ES-I3 (cell line): ENCODE results near the gene TMA7B.

Experiments
- H3K36me3 ChIP-seq: 2 replicates; pipeline ENCODE4 v1.6.1; 2013; ENCODE audit warnings: mild to moderate bottlenecking, low read length, control low read depth, moderate library complexity; ENCODE audit not compliant: insufficient read depth
- H3K4me1 ChIP-seq: 2 replicates; pipeline ENCODE4 v1.6.1; 2013; ENCODE audit warnings: mild to moderate bottlenecking, control low read depth, low read length; ENCODE audit not compliant: insufficient read depth
- H3K9ac ChIP-seq: 2 replicates; pipeline ENCODE4 v1.6.1; 2013; ENCODE audit warnings: low read depth, mild to moderate bottlenecking, low read length, moderate library complexity
- H3K9me3 ChIP-seq: 2 replicates; pipeline ENCODE4 v1.6.1; 2013; ENCODE audit warnings: mild to moderate bottlenecking, low read length, moderate library complexity; ENCODE audit not compliant: control insufficient read depth, insufficient read depth

Gene TMA7B

GRCh38 chr22:39953101-39953500 is 7.1 kb upstream of the TMA7B start:
- no peaks in the 10 kb centered on the region for H3K36me3 ChIP-seq
- H3K9ac ChIP-seq = no peak overlapping the region
- H3K4me1 ChIP-seq = no peaks in the 10 kb centered on the region
- no peaks in the 10 kb centered on the region for H3K9me3 ChIP-seq

GRCh38 chr22:39954584-39955055 is 5.6 kb upstream of the TMA7B start:
- H3K9me3 ChIP-seq = no peaks in the 10 kb centered on the region
- H3K9ac ChIP-seq = no peak overlapping the region
- H3K36me3 ChIP-seq = no peaks in the 10 kb centered on the region
- H3K4me1 ChIP-seq = peaks cover 5% of the 10 kb centered on the region; the same call in 1 of the 2 replicates

GRCh38 chr22:39955675-39956074 is 4.5 kb upstream of the TMA7B start:
- H3K9ac ChIP-seq = no peak overlapping the region
- no peaks in the 10 kb centered on the region for H3K36me3 ChIP-seq
- no peaks in the 10 kb centered on the region for H3K9me3 ChIP-seq
- peaks cover 10% of the 10 kb centered on the region for H3K4me1 ChIP-seq

- Histone ChIP-seq H3K4me1 (peaks cover 10% of the 10 kb centered on the region), H3K36me3 (no peaks in the 10 kb centered on the region), H3K9ac (no peak overlapping the region), H3K9me3 (no peaks in the 10 kb centered on the region)
Measured at GRCh38 chr22:39956932-39957664, 3.1 kb upstream of the TMA7B start.

- Histone ChIP-seq H3K36me3 (no peaks in the 10 kb centered on the region), H3K9ac (no peak overlapping the region), H3K9me3 (no peaks in the 10 kb centered on the region), H3K4me1 (peaks cover 10% of the 10 kb centered on the region)
Measured at GRCh38 chr22:39958009-39958711, 2.0 kb upstream of the TMA7B start.

- H3K9ac ChIP-seq = no peak overlapping the region
- peaks cover 10% of the 10 kb centered on the region for H3K4me1 ChIP-seq
Measured at GRCh38 chr22:39958949-39959639, 1.1 kb upstream of the TMA7B start.

GRCh38 chr22:39960791-39961746 is 872 bp downstream of the TMA7B start:
- Histone ChIP-seq H3K4me1 (peaks cover 10% of the 10 kb centered on the region), H3K9me3 (no peaks in the 10 kb centered on the region), H3K9ac (no peak overlapping the region), H3K36me3 (no peaks in the 10 kb centered on the region)

More at GRCh38 chr22:39958949-39959639, 1.1 kb upstream of the TMA7B start:
- H3K36me3 ChIP-seq = no peaks in the 10 kb centered on the region
- no peaks in the 10 kb centered on the region for H3K9me3 ChIP-seq

GRCh38 chr22:39962071-39962470 is 1.9 kb downstream of the TMA7B start:
- Histone ChIP-seq H3K36me3 (no peaks in the 10 kb centered on the region), H3K9ac (no peak overlapping the region), H3K9me3 (no peaks in the 10 kb centered on the region), H3K4me1 (peaks cover 10% of the 10 kb centered on the region)

GRCh38 chr22:39965748-39966147 is 5.6 kb downstream of the TMA7B start:
- no peaks in the 10 kb centered on the region for H3K36me3 ChIP-seq
- H3K9me3 ChIP-seq = no peaks in the 10 kb centered on the region
- H3K4me1 ChIP-seq = no peaks in the 10 kb centered on the region
- no peak overlapping the region for H3K9ac ChIP-seq

GRCh38 chr22:39966470-39966869 is 6.3 kb downstream of the TMA7B start:
- Histone ChIP-seq H3K9me3 (no peaks in the 10 kb centered on the region), H3K36me3 (no peaks in the 10 kb centered on the region), H3K4me1 (no peaks in the 10 kb centered on the region), H3K9ac (no peak overlapping the region)

- Histone ChIP-seq H3K36me3 (no peaks in the 10 kb centered on the region), H3K9ac (no peak overlapping the region), H3K4me1 (no peaks in the 10 kb centered on the region), H3K9me3 (no peaks in the 10 kb centered on the region)
Measured at GRCh38 chr22:39967103-39967829, 7.1 kb downstream of the TMA7B start.

- no peaks in the 10 kb centered on the region for H3K4me1 ChIP-seq
- H3K36me3 ChIP-seq = no peaks in the 10 kb centered on the region
- no peak overlapping the region for H3K9ac ChIP-seq
- no peaks in the 10 kb centered on the region for H3K9me3 ChIP-seq
Measured at GRCh38 chr22:39967996-39968972, 8.1 kb downstream of the TMA7B start.
